ENCODE results near the gene TMEM132A.
A peak's percentile ranks its signal among the peaks of the same experiment; 100 is the strongest.

Gene TMEM132A

DNA sequence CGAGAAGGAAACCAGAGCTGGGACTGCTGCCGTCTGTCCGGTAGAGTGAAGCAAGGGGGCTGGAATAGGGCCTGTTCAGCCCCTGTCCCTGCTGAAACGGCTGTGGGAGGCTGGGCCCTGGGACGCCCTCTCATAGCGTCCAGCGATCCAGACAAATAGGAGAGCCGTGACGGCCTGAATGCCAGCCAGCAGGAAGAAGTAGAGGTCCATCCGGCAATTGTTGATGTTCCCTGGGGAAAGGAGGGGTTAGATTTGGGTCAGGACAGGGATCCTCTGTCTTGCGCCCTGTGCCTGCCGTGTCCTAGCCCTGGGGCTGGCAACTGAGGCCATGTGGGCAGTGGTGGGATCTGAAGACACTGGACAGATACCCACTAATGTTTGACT lies 12.9 kb downstream of the TMEM132A start:
- DNase-seq (ENCODE audit: low read depth): no peak

- no peak for DNase-seq (ENCODE audit: low read depth)
These were observed 13.6 kb downstream of the TMEM132A start for GRCh38 chr11:60937811-60938210.

DNA sequence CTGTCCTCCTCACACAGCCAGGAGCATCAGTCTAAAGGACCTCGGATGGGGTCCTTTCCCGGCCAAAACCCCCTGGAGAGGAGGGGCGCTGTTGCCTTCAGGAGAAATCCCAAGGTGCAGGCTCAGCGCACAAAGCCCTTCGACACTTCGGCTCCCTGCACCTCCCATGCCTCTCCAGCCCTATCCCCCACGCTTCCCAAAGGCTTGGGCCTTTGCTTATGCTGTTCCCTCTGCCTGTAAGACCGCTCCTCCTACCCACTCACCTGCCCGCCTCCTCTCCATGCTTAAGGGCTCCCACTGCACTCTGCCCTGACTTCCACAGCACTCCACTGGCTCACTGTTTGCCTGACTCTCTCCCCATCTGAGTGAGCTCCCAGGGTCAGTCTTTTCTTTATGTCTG lies 14.2 kb downstream of the TMEM132A start:
- no peak for DNase-seq (ENCODE audit: low read depth)

GRCh38 chr11:60939301-60939700 lies 15.0 kb downstream of the TMEM132A start:
- DNase-seq (ENCODE audit: low read depth): no peak

DNA sequence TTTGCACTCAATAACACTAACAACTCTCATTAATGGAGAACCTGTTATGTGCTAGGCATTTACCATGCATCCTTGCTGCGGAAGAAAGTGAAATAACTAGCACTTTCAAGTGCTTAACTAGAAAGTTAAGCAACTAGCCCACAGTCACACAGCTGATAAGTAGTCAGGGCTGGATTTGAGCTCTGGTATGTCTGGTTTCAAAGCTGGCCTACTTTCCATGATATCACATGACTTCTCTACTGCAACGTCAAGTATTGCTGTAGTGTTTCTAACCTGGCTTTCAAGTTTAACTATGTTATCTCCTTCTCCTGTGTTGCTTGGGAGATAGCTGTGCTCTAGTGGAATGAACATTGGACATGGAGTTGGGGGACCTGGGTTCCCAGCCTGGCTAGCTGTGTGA lies 15.6 kb downstream of the TMEM132A start:
- no peak for DNase-seq (ENCODE audit: low read depth)

GRCh38 chr11:60941371-60942119 lies 17.3 kb downstream of the TMEM132A start:
- DNase-seq (ENCODE audit: low read depth): no peak

GRCh38 chr11:60942219-60942618 lies 18.0 kb downstream of the TMEM132A start:
- DNase-seq (ENCODE audit: low read depth): no peak

- no peak for DNase-seq (ENCODE audit: low read depth)
These were observed 18.8 kb downstream of the TMEM132A start for GRCh38 chr11:60942970-60943565.

DNA sequence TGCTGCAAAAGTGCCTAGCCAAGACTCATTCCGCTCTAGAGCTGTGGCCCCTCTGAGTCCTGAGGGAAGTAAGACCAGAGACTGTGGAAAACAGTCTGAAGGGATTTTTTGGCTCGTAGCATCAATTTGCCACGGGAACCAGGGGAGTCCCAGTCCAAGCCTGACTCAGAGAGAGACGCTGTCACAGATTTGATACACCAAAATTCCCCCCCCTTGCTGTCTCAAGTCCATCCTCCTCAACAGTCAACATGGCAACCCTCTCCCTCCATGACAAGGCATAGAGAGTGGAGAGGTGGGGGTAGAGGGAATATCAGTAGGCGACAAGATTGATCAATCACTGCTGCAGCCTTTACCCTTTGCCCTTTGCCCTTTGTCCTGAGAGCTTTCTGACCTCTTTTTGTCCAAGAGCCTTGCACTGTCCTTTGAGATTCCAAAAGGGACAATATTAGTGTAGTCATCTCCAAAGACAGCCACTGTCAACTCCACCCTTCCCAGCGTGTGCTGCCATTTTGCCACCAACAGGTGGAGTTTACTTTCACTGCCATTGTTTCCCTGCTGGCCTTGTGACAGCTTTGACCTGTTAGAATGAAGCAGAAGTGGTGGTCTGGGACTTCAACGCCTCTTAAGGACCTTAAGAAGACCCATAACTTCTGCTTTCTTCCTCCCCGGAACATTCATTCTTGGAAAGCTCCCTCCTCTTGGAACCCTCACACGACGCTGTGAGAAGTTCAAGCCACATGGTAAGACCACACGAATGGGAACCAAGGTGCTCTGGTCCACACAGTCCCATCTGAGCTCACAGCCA lies 20.4 kb downstream of the TMEM132A start:
- no peak for DNase-seq (ENCODE audit: low read depth)

GRCh38 chr11:60945295-60945667 lies 21.0 kb downstream of the TMEM132A start:
- no peak for DNase-seq (ENCODE audit: low read depth)

DNA sequence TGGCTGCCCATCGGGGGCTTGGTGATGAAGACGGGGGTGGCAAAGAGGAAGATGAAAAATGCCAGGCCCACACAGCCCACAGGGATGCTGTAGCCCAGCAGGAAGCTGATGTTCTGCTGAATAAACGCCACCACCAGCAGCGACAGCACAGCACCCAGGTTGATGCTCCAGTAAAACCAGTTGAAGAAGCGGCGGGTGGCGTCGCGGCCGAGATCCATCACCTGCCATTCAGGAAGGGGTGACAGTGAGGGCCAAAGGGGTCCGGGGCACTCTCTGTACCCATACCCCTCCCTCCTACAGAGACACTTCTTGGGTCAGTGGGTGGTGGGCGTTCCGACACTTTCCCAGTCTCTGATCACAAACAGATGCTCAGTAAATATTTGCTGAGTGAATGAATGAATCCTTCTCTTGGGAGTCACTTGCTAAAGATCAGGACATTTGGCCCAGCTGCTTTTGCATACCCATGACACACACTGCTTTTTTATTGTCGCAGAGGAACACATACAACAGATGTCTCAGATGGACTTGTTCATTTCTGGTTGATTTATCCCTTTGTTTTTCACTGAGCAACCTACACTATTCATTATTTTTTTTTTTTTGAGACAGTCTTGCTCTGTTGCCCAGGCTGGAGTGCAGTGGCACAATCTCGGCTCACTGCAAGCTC lies 22.5 kb downstream of the TMEM132A start:
- no peak for DNase-seq (ENCODE audit: low read depth)

GRCh38 chr11:60947700-60948099 lies 23.4 kb downstream of the TMEM132A start:
- DNase-seq (ENCODE audit: low read depth): no peak

DNA sequence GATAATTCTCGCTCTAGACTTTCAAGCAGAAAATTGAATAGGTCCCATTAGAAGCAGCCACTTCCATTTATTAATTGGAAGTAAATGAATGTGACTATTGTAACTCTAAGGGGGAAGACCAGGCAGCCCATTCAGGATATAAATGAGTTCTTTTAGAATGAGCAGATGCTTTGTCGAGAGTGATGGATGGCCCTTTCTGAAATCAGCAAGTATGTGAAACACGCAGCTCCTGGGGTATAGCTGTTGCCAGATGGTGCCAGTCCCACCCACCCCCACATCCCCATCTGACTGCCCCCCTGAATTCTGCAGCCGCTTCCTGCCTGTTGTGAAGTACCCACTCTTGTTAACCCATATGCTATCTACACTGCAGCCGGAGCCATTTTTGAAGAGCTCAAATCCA lies 24.0 kb downstream of the TMEM132A start:
- DNase-seq (ENCODE audit: low read depth): no peak

- DNase-seq (ENCODE audit: low read depth): no peak
These were observed 25.8 kb downstream of the TMEM132A start for GRCh38 chr11:60950024-60950423.

GRCh38 chr11:60950933-60951605 lies 26.8 kb downstream of the TMEM132A start:
- no peak for DNase-seq (ENCODE audit: low read depth)

DNA sequence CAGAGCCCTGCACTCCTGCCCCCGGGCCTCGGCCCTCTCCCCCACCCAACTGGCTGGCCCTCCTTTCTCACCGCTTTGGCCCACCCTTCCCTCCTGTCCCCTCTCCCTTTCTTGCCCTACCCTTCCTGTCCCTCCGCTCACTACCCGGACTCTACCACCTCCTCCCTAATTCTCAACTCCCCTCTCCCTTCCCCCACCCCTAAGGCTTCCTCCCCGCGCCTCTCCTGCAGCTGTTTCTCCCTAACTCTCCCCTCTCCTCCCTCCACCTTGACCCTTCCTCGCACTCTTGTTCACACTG lies 27.3 kb downstream of the TMEM132A start:
- DNase-seq (ENCODE audit: low read depth): no peak

GRCh38 chr11:60951904-60952741 lies 27.9 kb downstream of the TMEM132A start, which contains the start of gene SLC15A3:
Gene SLC15A3 (minus strand): TSS chr11:60952176. CDS start chr11:60951551, 625 bp downstream.
- DNase-seq (ENCODE audit: low read depth): peak; percentile 55

- no peak for DNase-seq (ENCODE audit: low read depth)
These were observed 28.5 kb downstream of the TMEM132A start for GRCh38 chr11:60952742-60953170.

GRCh38 chr11:60953781-60954180 lies 29.5 kb downstream of the TMEM132A start:
- peak; percentile 49 for DNase-seq (ENCODE audit: low read depth)

DNA sequence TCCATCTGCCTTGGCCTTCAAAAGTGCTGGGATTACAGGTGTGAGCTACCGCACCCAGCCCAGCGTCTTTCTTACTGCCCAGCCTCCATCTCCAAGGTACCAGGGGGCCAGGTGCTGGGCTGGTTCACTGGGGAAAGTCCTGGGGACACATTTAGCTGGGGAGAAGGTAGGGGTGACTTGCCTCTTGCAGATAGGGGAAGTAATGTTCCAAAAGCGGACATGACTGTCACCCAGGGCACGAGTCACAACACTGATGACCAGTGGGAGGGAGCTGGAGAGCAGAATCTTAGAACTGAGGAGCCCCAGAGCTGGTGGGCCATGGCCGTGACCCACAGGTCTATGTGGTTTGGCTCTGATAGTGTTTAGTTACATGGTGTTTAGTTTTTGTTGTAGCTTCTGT lies 30.2 kb downstream of the TMEM132A start:
- DNase-seq (ENCODE audit: low read depth): no peak

- no peak for DNase-seq (ENCODE audit: low read depth)
These were observed 31.3 kb downstream of the TMEM132A start for GRCh38 chr11:60955571-60955970.

Measured in ELR (cell line).